Frontal cortex (tissue), 1 donor: ENCODE measurements around the gene MAGEA11. TPM values are rescaled to one million over a fixed set of nuclear protein-coding genes. Genes with fewer than 3 reads are reported as not detected.

Source experiments
- small RNA-seq: library from RNA; depleted of rRNA; stranded (forward); fragments of <200 nt; gene quantifications from one replicate; pipeline ENCODE3, GENCODE V24; 2014
- total RNA-seq: library from RNA; depleted of rRNA; stranded (reverse); fragments of >200 nt; gene quantifications from one replicate; pipeline ENCODE4 v1.2.3, GENCODE V29; 2014

MAGEA11 gene
- total RNA-seq, 1 donor from 2014 or later, result not detected

Small RNAs within 50 kb of the gene (small RNA-seq; reads per million reads assigned to genes)
- gene AC244098.1 (not detected), gene AC244098.2 (not detected), gene AC244098.3 (not detected)

Other genes starting within 250 kb of the MAGEA11 start
- gene IDS, start 206.8 kb upstream of the MAGEA11 start, total RNA-seq, result 86.4 TPM
- 15.1 TPM for gene EOLA1, start 171.0 kb upstream of the MAGEA11 start, total RNA-seq
- gene HSFX3, start 162.1 kb upstream of the MAGEA11 start, total RNA-seq, result not detected
- not detected for gene MAGEA9B, start 124.6 kb upstream of the MAGEA11 start, total RNA-seq
- gene HSFX2, start 116.7 kb upstream of the MAGEA11 start, total RNA-seq, result 1.2 TPM
- 42.4 TPM for gene TMEM185A, start 80.3 kb upstream of the MAGEA11 start, total RNA-seq
- gene HSFX1, start 62.0 kb downstream of the MAGEA11 start, total RNA-seq, result 1.2 TPM
- not detected for gene MAGEA9, start 69.9 kb downstream of the MAGEA11 start, total RNA-seq
- gene MAGEA8, start 169.1 kb downstream of the MAGEA11 start, total RNA-seq, result not detected
- not detected for gene HSFX4, start 217.5 kb downstream of the MAGEA11 start, total RNA-seq
- gene EOLA2, start 226.4 kb downstream of the MAGEA11 start, total RNA-seq, result 13.5 TPM